HL-60 (cell line): Measurements from ENCODE around the gene PRKG2.

Experiments used
- DNase-seq, 2 experiments: peaks; one replicate each; pipeline ENCODE4 v3.0.0-alpha.2; 2010 to 2020; ENCODE audit warnings: low read depth in 1 of 2, low spot score in 1 of 2
- H3K27ac ChIP-seq: fragments of 250-450 bp; sonication (Bioruptor Pico); replicated peaks from 2 replicates; pipeline ENCODE4 v1.5.1; 2020; ENCODE audit warnings: mild to moderate bottlenecking, moderate library complexity
- H3K27me3 ChIP-seq: fragments of 250-450 bp; sonication (Bioruptor Pico); 2 replicates; pipeline ENCODE4 v1.5.1; 2021; ENCODE audit warnings: mild to moderate bottlenecking, moderate library complexity; ENCODE audit not compliant: insufficient read depth, poor library complexity, severe bottlenecking
- H3K4me3 ChIP-seq: replicated peaks from 2 replicates; pipeline ENCODE4 v1.5.1; 2011; ENCODE audit warnings: mild to moderate bottlenecking, control low read depth, low read length; ENCODE audit not compliant: insufficient read depth
- CTCF ChIP-seq: IDR thresholded peaks from one replicate; pipeline ENCODE4 v1.5.1; 2011; ENCODE audit warnings: low read length, control low read depth, inconsistent platforms; ENCODE audit not compliant: insufficient read depth
- GABPA ChIP-seq: IDR thresholded peaks from 2 replicates; pipeline ENCODE4 v1.6.1; 2012; ENCODE audit warnings: low read depth
- POLR2AphosphoS5 ChIP-seq: IDR thresholded peaks from 2 replicates; pipeline ENCODE4 v1.6.1; 2012; ENCODE audit warnings: low read depth
- SPI1 ChIP-seq: IDR thresholded peaks from 2 replicates; pipeline ENCODE4 v1.6.1; 2012; ENCODE audit warnings: low read depth, mild to moderate bottlenecking, borderline replicate concordance
- TF ChIP-seq, protein P1 (sequence below): IDR thresholded peaks from 2 replicates; pipeline ENCODE4 v1.6.1; 2012; ENCODE audit warnings: low read depth; ENCODE audit not compliant: insufficient replicate concordance

The PRKG2 gene

DNA sequence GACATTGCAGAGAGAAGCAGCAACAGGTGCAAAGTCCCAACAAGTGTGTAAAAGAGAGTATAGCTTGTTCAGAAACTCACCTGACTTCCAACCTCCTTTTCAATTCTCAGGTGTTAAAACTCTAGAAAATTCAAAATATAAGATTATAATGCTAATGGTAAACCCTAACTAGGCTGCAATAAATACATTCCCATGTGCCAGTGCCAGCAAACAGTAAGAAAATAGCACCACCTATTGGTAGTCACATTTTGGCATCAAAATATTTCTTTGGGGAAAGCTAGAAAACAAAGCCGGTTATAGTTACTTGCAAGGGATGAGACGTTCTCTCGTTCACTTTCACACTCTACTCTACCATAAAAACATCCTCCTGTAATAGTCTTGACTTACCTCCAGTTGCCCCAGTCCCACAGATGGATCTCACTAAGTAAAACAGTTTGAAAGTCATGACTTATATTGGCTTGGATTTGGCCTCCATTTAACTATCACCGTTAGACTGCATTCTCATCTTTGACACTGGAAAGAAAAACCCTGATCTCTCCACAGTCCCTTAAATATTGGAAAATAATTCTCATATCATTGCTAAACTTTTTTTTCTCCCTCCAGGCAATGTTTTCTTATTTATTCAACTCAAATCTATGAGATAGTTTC lies 174.9 kb downstream of the PRKG2 start:
- peak in 1 of 2 experiments; percentile 8 for DNase-seq
- Histone ChIP-seq H3K4me3 (no peak overlapping the region), H3K27me3 (peaks cover 7% of the 10 kb centered on the region), H3K27ac (no peak overlapping the region)
- TF ChIP-seq, protein P1, sequence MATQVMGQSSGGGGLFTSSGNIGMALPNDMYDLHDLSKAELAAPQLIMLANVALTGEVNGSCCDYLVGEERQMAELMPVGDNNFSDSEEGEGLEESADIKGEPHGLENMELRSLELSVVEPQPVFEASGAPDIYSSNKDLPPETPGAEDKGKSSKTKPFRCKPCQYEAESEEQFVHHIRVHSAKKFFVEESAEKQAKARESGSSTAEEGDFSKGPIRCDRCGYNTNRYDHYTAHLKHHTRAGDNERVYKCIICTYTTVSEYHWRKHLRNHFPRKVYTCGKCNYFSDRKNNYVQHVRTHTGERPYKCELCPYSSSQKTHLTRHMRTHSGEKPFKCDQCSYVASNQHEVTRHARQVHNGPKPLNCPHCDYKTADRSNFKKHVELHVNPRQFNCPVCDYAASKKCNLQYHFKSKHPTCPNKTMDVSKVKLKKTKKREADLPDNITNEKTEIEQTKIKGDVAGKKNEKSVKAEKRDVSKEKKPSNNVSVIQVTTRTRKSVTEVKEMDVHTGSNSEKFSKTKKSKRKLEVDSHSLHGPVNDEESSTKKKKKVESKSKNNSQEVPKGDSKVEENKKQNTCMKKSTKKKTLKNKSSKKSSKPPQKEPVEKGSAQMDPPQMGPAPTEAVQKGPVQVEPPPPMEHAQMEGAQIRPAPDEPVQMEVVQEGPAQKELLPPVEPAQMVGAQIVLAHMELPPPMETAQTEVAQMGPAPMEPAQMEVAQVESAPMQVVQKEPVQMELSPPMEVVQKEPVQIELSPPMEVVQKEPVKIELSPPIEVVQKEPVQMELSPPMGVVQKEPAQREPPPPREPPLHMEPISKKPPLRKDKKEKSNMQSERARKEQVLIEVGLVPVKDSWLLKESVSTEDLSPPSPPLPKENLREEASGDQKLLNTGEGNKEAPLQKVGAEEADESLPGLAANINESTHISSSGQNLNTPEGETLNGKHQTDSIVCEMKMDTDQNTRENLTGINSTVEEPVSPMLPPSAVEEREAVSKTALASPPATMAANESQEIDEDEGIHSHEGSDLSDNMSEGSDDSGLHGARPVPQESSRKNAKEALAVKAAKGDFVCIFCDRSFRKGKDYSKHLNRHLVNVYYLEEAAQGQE: no peak
- peak; percentile 31 for TF ChIP-seq CTCF
- TF ChIP-seq GABPA: no peak
- TF ChIP-seq SPI1: no peak
- no peak for TF ChIP-seq POLR2AphosphoS5

GRCh38 chr4:81039351-81039972 lies 175.6 kb downstream of the PRKG2 start:
- Histone ChIP-seq H3K27me3 (peaks cover 9% of the 10 kb centered on the region), H3K27ac (no peak overlapping the region), H3K4me3 (no peak overlapping the region)
- no peak for TF ChIP-seq POLR2AphosphoS5
- TF ChIP-seq, protein P1: no peak
- DNase-seq: peak; percentile 6 to 28

GRCh38 chr4:81038636-81039350 lies 176.2 kb downstream of the PRKG2 start:
- H3K27ac ChIP-seq: no peak overlapping the region
- DNase-seq: no peak
- TF ChIP-seq, protein P1: no peak
- TF ChIP-seq SPI1 (no peak), POLR2AphosphoS5 (no peak), CTCF (no peak), GABPA (no peak)
- H3K4me3 ChIP-seq: no peak overlapping the region
- H3K27me3 ChIP-seq: peaks cover 9% of the 10 kb centered on the region
